ENCODE measurements around the gene FBN2.
"Not testable (repeated sequence)": the region's sequence is repeated elsewhere in the genome, so short reads cannot be mapped to it uniquely, and the experiment has no call there.

Gene FBN2

DNA sequence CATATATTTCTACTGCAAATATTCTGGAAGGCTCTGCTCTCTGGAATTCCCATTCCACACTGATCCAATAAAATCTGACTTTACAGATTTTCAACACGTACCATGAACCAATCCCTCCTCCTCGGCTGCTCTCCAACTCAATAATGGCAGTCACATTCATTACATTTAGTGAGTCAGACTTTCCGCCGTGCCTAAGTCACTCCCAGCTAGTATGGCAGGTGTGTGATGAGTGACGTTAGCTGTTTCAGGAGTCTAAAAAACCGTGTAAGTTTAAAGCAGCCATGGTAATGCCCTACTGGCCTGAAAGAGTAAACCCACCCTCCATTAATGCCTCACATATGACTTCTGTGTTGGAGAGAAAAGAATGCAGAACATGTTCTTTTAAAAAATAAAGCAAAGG lies 3.3 kb downstream of the FBN2 start:
- no peak for DNase-seq (ENCODE audit: low read depth)

DNA sequence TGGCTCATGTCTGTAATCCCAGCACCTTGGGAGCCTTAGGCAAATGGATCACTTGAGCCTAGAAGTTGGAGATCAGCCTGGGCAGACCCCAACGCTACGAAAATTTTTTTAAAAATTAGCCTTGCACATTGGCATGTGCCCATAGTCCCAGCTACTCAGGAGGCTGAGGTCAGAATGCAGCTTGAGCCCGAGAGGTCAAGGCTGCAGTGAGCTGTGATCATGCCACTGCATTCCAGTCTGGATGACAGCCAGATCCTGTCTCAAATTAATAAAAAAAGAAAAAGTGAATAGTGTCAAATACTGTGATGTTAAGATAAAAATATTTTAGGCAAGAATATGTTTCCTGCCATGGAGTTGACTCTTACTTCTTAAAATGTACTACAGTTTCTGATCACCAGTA lies 5.3 kb downstream of the FBN2 start:
- no peak for DNase-seq (ENCODE audit: low read depth)

DNA sequence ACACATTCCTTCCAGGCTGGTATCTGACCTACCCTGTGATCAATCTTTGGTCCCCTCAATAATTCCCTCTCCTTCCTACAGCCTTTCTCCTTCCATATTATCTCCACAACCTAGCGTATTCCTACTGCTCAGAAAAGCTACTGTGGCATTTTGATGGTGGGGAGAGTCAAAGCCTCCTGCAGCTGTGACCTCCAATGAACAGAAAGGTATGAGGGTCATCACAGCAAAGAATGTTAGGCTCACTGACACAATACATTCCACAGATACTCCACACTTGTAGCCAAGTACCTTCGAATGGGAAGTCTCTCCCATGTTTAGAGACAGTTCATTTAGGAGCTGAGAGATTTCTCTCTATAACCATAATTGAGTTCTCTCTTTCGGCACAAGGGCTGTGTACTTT lies 5.9 kb downstream of the FBN2 start:
- DNase-seq (ENCODE audit: low read depth) = no peak

DNA sequence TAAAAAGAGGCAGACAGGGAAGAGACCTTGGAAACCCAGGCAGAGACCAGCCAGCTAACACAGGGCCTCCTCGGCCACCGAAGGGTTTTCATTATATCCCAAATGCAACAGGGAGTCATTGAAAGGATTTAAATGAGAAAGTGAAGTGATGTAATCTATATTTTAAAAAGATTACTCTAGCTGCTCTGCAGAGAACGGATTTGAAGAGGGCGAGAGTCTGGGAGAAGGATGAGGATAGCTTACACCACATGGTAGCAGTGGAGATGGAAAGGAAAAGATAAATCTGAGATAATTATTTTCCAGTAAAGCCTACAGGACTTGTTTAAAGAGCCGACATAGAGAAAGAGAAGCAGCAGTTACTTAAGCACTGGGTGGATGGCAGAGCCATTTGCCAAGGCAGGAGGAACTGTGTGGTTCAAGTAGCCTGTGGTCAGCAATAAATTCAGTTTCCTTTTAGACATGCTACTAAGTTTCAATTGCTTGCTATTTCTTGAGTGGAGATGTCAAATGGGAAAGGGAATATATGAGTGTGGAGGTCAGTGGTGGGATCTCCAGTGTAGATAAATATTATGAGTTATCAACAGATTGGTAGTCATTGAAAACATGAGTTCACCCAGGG lies 9.3 kb downstream of the FBN2 start:
- no peak for DNase-seq (ENCODE audit: low read depth)

DNA sequence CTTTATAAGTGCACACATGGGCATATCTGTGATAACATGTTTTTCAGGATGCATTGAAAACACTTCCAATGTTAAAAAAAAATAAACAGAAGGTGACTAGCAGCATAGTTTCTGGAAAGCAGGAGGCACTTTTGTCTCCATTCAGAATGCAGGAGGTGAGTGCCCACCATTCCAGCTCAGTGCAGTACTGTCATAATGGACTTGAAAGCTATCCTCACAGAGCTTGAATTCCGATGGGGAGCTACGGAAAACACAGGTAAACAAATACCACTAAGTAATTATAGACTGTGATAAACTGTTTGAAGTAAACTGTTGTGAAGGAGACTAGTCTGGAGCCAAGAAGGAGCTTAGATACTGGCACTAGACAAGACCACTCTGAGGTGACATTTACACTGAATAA lies 9.9 kb downstream of the FBN2 start:
- DNase-seq (ENCODE audit: low read depth) = no peak

DNA sequence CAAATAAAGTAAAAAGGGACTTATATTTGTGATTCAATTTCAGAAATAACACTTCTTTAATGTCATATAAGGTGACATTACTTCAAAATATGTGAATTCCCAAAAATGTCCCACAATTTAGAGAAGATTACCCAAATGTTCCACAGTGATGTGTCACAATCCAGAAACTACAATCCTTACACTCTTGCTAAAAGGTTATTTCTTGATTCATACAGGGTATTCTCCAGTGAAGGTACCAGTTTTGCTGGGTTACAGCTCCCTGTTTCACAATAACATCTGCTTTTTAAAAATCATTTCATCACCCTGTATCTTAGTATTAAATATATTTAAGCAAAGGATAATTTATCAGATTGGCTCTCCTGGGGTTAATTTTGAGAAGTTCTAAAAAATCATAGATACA lies 11.0 kb downstream of the FBN2 start:
- no peak for DNase-seq (ENCODE audit: low read depth)

DNA sequence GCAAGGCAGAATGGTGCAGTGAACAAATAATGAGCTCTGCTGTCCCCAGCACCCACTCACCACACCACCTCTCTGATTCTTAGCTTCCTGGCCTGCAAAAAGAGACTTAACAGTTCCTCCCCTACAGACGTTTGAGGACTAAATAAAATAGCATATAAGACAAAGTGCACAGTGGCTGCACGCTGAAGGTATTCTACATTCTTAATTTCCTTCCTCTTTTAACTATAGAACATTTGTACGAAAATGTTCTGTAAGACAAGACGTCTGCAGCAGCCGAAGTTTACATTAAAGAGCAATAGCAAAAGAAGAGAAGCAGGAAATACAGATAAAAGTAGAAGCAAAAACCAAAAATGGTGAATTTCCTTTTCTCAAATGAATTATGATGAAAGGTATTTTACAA lies 15.7 kb downstream of the FBN2 start:
- no peak for DNase-seq (ENCODE audit: low read depth)

DNA sequence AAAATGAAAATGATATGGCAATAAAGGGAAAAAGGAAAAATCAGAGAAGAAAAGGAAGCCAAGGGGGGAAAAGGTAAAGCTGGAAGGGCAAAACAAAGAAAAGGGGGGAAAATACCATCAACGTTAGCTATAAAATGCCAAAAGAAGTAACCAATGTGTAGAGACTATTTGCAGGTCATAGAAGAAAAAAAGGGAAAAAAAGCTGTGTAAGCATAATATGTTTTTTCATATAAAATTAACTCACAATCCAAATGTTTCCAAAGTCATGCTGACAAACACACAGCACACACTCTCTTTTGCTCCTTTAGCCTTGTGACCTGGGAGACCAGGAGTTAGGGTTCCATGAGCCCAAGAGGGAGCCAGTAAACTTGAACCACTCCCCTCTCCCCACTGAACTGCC lies 18.2 kb downstream of the FBN2 start:
- no peak for DNase-seq (ENCODE audit: low read depth)

DNA sequence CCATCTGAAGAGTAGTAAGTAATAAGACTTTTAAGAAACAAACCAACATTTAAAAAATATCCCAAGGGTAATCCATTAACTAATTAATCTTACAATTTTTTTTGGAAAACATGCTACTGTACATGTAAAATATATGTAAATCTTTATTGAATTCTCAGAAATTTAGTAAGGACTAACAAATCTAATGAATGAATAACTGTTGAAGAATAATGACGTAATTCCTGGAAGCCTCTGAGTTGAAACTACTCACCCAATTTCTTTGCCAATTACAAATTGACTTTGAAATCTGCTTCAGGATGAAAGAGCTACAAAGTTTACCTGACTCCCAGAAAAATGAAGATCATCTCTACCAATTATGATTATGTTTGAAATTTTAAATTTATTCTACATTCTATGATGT lies 21.1 kb downstream of the FBN2 start:
- DNase-seq (ENCODE audit: low read depth) = no peak

DNA sequence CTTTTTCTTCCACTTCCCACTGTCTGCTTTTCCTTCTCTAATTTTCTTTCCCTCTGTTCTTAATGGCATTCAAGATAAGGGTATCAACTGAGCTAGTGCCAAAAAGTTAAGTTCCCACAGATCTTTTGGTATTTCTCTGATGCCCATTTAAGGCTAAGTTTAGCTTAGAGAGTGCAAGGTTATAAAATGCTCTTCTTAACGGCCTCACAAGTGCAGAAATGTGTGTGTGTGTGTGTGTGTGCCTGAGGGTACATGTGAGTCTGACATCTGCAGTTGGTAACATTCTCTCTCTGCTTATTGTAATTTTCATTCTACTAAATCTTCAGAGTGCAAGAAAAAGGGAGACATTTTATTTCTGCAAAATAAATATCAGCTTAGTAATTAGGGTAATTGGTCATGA lies 24.2 kb downstream of the FBN2 start:
- DNase-seq (ENCODE audit: low read depth) = no peak

DNA sequence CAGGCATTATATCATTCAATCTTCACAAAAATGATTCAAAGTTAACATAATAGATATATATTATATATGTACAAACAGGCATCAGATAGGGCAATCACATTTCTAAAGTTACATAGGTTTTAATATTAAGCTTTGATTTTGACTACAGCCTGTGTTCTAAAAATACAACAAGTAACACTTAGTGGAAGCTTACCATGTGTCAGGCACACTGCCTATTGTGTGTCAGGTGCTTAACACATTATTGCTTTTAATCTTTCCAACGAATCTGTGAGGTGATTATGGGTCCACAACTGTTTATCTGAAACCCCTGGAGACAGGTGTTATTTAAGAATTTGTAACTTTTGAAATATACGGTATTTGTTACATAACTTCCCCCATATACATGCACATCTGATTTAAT lies 25.2 kb downstream of the FBN2 start:
- DNase-seq (ENCODE audit: low read depth) = no peak

DNA sequence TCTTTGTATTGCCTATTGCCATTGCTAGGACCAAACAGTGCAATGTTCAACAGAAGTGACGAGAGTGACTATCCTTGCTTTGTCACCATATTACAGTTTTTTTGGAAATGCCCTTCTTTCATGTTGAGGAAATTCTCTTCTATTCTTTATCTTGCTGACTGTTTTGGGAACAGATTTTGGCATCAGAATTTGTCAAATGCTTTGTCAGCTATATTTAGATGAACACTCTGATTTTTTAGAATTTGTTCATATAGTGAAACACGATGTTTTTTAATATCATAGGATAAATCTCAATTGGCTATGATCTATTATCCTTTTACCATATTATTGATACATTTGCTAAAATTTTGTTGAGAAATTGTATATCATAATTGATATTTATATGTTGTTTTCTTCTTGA lies 31.4 kb downstream of the FBN2 start:
- no peak for DNase-seq (ENCODE audit: low read depth)

DNA sequence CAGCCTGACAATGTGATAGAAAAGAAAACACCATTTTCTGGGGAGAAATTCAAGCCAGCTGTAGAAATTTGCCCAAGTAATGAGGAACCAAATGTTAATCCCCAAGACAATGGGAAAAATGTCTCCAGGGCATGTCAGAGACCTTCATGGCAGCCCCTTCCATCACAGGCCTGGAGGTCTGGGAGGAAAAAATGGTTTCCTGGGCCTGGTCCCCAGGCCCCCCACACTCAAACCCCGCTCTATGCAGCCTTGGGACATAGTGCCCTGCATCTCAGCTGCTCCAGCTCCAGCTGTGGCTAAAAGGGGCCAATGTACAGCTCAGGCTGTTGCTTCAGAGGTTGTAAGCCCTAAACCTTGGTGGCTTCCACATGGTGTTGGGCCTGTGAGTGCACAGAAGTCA lies 34.3 kb downstream of the FBN2 start:
- not testable (repeated sequence) for DNase-seq (ENCODE audit: low read depth)

DNA sequence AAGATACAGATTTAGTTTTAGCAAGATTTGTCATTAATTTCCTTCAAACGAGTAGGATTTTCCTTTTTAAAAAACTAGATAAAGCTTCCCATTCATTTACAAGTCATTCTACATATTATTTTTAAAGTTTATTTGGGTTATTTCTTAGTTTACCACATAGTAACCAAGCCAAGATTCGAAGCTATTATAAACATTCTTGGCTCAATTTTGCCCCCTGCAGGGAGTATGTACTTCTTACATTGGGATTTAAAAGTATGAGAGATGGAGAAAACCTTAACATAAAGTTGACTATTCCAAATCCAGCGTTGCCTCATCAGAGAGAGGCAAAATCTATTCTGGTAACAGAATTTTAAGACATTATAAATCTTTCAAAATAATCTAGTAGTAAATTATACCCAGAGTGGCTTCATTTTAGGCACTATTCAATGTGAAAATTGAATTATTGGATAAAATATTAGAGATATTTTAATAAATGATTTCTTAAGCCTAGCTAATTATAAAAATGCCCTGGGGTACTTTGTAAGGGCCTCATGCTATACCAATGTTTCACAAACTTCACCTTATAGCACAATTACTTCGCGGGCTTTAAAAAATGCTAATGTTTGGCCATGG lies 39.1 kb downstream of the FBN2 start:
- no peak for DNase-seq (ENCODE audit: low read depth)

DNA sequence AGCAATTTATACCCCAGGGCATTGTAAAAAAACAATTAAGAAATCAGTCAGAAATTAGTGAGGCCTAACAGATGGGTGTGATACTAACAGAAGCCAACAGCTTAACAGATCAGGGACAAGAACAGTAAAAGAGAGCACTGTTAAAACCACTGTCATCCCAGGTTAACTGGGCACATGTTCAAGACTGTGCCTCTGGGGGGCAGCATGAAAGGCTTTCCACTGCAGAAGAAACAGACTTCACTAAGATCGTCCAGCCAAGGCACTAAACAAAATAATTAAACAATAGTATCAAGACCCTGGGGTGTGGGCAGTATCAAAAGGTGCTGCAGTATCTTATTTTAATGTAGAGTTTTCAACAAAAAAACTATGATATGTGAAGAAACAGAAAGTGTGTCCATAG lies 43.5 kb downstream of the FBN2 start:
- DNase-seq (ENCODE audit: low read depth) = no peak

DNA sequence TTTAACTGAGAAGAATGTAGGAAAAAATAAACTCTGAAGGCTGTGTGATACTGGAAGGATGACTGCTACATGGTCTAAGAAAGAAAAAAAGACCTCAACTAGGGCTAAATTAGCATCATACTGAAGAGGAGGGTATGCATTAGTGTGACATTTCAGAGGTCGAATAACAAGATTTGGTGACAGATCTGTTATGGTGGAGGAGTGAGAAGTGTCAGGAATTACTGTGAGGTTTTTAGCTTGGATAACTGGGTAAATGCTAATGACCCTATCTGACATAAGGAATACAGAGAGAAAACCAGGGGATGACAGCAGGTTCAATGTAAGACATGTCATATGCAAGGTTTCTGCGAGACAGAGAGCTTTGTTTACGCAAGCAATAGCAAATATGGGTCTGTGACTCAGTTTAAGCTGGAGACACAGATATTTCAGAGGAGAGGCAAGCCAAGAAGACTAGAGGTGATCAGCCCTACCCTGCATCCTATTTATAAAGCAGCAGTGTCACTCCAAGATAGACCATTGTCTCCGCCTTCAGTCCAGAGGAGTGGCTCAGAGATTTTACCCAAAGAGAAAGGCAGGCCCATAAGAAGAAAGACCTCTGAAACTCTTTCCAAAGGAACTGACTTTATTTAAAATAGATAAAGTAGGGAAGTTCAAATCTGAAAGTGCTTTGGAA lies 44.3 kb downstream of the FBN2 start:
- DNase-seq (ENCODE audit: low read depth) = no peak

DNA sequence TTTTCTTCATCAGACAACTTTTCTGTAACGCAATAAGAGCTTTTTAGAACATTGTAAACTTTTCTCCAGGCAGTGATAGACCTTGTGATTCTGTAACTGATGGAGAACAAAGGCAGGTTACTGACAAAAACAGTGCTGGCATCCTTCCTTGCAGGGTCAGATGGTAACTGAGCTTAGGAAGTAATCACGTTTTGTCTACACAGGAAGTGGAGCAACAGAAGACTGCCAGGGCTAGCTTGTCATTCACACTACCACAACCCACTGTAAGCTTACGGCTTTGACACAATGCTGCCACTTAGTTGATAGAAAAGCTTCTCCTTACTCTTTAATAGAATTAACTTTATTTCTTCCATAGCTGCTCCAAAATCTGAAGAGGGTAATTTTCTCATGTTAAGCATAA lies 46.8 kb downstream of the FBN2 start:
- DNase-seq (ENCODE audit: low read depth) = no peak

DNA sequence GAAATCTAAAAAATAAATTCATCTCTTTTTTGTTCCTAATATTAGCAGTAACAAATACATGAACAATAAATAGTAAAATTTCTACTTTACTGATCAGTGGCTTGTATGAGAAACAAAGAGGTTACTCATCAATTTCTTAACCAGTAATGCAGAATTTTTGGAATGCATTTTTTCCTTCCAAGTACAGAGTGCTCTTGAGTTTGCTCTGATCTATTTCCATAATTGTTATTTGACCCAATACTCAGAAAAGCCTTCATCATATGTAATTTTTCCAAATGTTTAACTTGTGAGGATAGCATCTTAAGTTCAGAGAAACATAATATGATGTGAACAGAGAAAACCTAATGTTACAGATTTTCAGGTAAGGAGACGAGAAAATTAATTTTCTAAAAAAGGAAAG lies 47.3 kb downstream of the FBN2 start:
- no peak for DNase-seq (ENCODE audit: low read depth)

DNA sequence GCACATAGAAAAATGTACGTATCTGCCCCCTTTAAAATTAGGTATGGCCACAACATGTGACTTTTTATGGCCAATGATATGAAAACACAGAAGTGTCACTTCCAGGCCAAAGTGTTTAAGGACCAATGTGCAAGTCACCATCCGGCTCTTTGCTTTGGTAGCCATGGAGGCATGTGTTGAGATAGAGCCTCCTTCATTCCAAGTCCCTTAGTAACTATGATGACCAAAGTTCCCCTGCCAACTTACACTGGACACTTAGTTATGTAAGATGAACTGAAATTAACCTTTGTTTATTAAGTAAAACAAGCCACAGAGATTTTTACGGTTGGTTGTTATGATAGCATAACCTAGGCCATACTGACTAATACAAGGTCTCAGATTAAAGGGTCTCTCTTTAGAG lies 51.0 kb downstream of the FBN2 start:
- no peak for DNase-seq (ENCODE audit: low read depth)

DNA sequence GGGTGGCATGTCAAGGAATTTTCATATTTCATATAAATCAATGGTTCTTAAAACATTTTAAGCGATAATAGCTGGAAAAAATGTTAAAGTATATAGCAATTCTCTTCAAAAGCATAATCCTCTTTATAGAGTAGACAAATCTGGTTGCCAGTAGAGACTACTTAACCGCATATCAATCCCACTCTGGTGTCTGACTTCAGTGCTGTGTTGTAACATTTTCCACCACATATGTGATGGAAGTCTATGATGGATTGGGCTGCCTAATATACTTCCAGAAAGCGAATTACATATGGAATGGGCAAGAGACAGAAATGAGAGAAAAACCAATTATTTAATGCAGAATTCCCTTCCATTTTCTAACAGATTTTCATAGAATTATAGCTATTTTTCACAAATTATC lies 54.3 kb downstream of the FBN2 start:
- DNase-seq (ENCODE audit: low read depth) = no peak

DNA sequence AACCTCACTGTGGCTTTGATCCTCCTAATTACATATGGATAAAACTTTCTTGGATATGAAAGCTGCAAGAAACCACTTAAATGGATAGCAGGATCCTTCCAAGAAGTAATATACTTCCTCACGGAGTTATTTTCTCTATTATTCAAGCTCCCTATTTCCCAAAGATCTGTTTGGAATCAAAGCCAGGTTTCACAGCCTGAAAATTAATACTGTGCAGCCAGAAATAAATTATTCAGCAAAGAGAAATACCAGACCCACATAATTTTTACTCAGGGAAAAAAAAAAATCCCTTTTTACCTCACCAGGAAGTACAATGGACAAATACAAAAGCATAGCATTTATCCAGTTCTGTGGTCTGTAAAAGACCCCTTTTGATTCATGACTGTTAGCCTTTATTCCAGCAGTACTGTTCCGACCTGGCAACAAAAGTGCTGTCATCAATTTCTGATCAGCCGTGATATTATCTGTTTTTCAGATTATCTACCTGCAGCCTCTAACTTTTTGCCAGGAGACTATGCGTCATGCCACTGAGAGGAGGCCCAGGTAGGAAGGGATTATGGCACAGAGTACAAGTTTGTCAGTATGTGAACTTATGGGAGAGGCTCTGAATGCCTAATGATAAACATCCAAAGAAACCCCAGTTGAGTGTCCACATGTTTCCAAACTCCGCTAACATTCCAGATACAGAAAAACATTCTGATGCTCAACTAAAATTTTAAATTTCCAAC lies 57.0 kb downstream of the FBN2 start:
- DNase-seq (ENCODE audit: low read depth) = no peak

DNA sequence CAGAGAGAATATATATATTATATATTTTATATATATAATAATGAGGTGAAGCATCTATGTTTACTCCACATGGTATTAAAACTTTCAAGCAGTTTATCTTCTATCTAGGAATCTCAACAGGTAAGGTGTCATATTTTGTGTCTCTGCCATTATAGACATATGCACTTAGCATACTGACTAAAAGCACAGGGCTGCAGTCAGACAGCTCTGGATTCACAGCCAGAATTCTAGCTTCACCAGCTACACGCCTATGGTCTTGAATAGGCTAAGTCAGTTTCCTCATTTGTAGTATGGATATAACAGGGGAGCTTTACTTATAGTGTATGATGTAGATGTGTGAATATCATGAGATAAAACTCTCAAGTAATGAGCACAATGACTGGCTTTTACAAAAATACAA lies 57.9 kb downstream of the FBN2 start:
- DNase-seq (ENCODE audit: low read depth) = no peak

Data from CMK (cell line).